Measurements from ENCODE around the gene SLC5A11.

DNA sequence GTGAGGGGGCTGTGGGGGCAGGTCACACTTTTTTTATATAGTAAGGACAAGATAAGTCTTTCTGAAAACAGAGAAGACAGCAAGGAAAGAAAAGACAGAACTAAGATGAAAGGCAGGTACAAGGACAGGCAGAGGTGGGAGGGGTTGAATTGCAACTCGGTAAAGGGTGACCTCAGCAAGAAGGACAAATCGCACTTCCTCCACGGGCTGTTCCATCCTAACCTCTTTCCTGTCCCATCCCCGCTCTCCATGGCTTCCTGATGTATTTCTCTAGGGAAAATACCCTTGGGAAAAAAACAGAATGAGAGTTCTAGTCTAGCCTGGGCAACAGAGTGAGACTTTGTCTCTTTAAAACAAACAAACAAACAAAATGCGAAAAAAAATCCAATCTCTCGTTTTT, 112.1 kb downstream of the SLC5A11 start:
- TF ChIP-seq, protein P1, sequence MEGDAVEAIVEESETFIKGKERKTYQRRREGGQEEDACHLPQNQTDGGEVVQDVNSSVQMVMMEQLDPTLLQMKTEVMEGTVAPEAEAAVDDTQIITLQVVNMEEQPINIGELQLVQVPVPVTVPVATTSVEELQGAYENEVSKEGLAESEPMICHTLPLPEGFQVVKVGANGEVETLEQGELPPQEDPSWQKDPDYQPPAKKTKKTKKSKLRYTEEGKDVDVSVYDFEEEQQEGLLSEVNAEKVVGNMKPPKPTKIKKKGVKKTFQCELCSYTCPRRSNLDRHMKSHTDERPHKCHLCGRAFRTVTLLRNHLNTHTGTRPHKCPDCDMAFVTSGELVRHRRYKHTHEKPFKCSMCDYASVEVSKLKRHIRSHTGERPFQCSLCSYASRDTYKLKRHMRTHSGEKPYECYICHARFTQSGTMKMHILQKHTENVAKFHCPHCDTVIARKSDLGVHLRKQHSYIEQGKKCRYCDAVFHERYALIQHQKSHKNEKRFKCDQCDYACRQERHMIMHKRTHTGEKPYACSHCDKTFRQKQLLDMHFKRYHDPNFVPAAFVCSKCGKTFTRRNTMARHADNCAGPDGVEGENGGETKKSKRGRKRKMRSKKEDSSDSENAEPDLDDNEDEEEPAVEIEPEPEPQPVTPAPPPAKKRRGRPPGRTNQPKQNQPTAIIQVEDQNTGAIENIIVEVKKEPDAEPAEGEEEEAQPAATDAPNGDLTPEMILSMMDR (IDR thresholded peaks at IDR 0.05): no peak
- no peak for TF ChIP-seq POLR2A (IDR thresholded peaks at IDR 0.05)
